Progenitor cell of endocrine pancreas (in vitro differentiated cells): ENCODE measurements around the gene USP15. TPM values are rescaled to one million over a fixed set of nuclear protein-coding genes. Genes with fewer than 3 reads are reported as not detected.

Experiments used
- DNase-seq: peaks from one replicate; pipeline ENCODE4 v3.0.0; 2021; ENCODE audit warnings: low spot score; ENCODE audit not compliant: unreplicated experiment
- H3K27ac Mint-ChIP-seq: 2 replicates; pipeline ENCODE4 v1.8.0; 2021; ENCODE audit warnings: mild to moderate bottlenecking, moderate library complexity, mixed read lengths
- H3K27me3 Mint-ChIP-seq: 2 replicates; pipeline ENCODE4 v1.8.0; 2021; ENCODE audit warnings: mixed read lengths
- H3K36me3 Mint-ChIP-seq: 2 replicates; pipeline ENCODE4 v1.8.0; 2022; ENCODE audit warnings: mixed read lengths; ENCODE audit not compliant: insufficient read depth
- H3K4me1 Mint-ChIP-seq: 2 replicates; pipeline ENCODE4 v1.8.0; 2021; ENCODE audit warnings: low read depth, mixed read lengths
- H3K4me3 Mint-ChIP-seq: 2 replicates; pipeline ENCODE4 v1.8.0; 2021; ENCODE audit warnings: low read depth, mild to moderate bottlenecking, moderate library complexity, mixed read lengths
- H3K9me3 Mint-ChIP-seq: 2 replicates; pipeline ENCODE4 v1.8.0; 2021; ENCODE audit warnings: low read depth, mixed read lengths
- total RNA-seq: library from RNA; stranded (reverse); gene quantifications from 2 replicates; pipeline ENCODE4 v1.2.1, GENCODE V29; 2021
- TF ChIP-seq, protein P1 (sequence below): fragments of 200-600 bp; sonication (generic); IDR thresholded peaks from one replicate; pipeline ENCODE4 v1.5.0; 2021; ENCODE audit warnings: antibody characterized with exemption, mild to moderate bottlenecking; ENCODE audit not compliant: unreplicated experiment

The USP15 gene
- total RNA-seq, 1 donor from 2014 or later = 43.3 TPM

DNA sequence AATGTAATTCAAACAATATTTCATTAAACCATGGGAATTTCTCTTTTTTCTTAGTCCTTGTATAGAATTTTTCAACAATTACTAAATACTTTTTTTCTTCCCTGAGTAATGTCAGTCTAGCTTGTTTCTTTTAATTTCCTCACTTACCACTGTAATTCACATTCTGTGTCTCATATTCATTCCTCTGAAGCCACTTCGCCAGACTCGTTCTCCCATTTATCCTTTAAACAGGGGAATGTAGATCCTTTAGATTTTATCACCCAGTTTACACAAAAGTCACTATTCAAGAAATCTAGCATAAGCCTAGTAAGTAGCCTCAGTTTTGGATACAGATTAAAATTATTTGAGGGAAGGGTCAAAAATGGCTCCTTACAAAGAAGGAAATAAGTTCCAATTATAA lies 6.8 kb downstream of the USP15 start:
- Mint-ChIP-seq H3K4me1 (peaks cover 14% of the 10 kb centered on the region), H3K4me3 (no peak overlapping the region), H3K9me3 (no peaks in the 10 kb centered on the region), H3K27ac (no peak overlapping the region), H3K27me3 (no peaks in the 10 kb centered on the region), H3K36me3 (no peaks in the 10 kb centered on the region)
- DNase-seq = no peak
- TF ChIP-seq, protein P1, sequence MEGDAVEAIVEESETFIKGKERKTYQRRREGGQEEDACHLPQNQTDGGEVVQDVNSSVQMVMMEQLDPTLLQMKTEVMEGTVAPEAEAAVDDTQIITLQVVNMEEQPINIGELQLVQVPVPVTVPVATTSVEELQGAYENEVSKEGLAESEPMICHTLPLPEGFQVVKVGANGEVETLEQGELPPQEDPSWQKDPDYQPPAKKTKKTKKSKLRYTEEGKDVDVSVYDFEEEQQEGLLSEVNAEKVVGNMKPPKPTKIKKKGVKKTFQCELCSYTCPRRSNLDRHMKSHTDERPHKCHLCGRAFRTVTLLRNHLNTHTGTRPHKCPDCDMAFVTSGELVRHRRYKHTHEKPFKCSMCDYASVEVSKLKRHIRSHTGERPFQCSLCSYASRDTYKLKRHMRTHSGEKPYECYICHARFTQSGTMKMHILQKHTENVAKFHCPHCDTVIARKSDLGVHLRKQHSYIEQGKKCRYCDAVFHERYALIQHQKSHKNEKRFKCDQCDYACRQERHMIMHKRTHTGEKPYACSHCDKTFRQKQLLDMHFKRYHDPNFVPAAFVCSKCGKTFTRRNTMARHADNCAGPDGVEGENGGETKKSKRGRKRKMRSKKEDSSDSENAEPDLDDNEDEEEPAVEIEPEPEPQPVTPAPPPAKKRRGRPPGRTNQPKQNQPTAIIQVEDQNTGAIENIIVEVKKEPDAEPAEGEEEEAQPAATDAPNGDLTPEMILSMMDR = no peak

- no peak overlapping the region for H3K4me3 Mint-ChIP-seq
- DNase-seq = no peak
- no peaks in the 10 kb centered on the region for H3K36me3 Mint-ChIP-seq
- H3K9me3 Mint-ChIP-seq = no peaks in the 10 kb centered on the region
- TF ChIP-seq, protein P1 = no peak
- H3K27ac Mint-ChIP-seq = no peak overlapping the region
- peaks cover 16% of the 10 kb centered on the region for H3K4me1 Mint-ChIP-seq
- no peaks in the 10 kb centered on the region for H3K27me3 Mint-ChIP-seq
Measured at GRCh38 chr12:62267480-62267879, 7.3 kb downstream of the USP15 start.

- DNase-seq = no peak
- peaks cover 23% of the 10 kb centered on the region for H3K4me1 Mint-ChIP-seq
- no peaks in the 10 kb centered on the region for H3K27me3 Mint-ChIP-seq
- TF ChIP-seq, protein P1 = no peak
- no peak overlapping the region for H3K27ac Mint-ChIP-seq
- no peaks in the 10 kb centered on the region for H3K36me3 Mint-ChIP-seq
- no peaks in the 10 kb centered on the region for H3K9me3 Mint-ChIP-seq
- H3K4me3 Mint-ChIP-seq = no peak overlapping the region
Measured at GRCh38 chr12:62268956-62269355, 8.8 kb downstream of the USP15 start.

DNA sequence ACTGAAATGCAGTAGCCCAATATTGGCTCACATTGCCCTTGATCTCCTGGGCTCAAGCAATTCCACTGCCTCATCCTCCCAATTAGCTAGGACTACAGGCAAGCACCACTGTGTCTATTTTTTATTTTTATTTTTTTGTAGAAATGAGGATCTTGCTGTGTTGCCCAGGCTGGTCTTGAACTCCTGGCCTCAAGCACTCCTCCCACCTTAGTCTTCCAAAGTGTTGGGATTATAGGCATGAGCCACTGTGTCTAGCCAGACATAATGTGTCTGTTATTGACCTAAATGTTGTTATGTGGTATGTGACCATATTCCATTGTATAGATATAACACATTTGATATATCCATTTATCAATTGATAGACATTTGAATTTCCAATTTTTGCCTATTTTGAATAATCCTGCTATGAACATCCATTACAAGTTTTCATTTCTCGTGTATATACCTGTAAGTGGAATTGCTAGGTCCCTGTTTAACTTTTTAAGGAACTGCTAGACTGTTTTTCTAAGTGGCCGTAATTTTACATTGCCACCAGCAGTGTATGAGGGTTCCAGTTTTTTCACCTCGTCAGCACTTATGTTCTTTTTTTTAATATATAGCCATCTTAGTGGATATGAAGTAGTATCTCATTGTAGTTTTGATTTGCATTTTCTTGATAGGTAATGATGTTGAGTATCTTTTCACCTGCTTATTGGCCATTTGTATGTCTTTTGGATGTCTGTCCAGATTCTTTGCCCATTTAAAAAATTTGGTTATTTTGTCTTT lies 9.4 kb downstream of the USP15 start:
- Mint-ChIP-seq H3K36me3 (no peaks in the 10 kb centered on the region), H3K4me3 (no peak overlapping the region)
- TF ChIP-seq, protein P1 = no peak

DNA sequence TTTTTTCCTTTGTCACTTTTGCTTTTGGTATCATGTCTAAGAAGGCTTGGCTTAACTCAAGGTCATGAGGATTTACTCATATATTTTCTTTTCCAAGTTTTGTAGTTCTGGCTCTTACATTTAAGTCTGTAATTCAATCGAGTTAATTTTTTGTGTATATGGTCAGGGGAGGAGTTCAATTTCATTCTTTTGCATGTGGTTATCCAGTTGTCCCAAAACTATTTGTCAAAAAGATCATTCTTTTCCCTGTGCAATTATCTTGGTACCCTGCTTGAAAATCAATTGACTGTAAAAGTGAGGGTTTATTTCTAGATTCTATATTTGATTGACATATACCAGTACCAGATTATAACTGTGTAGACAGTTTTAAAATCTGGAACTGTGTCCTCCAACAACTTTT lies 10.2 kb downstream of the USP15 start:
- no peak overlapping the region for H3K27ac Mint-ChIP-seq
- no peaks in the 10 kb centered on the region for H3K9me3 Mint-ChIP-seq
- TF ChIP-seq, protein P1 = no peak
- no peak overlapping the region for H3K4me3 Mint-ChIP-seq
- H3K4me1 Mint-ChIP-seq = peaks cover 27% of the 10 kb centered on the region
- no peaks in the 10 kb centered on the region for H3K27me3 Mint-ChIP-seq
- no peak for DNase-seq
- H3K36me3 Mint-ChIP-seq = no peaks in the 10 kb centered on the region

More for the DNA sequence above, 9.4 kb downstream of the USP15 start:
- no peaks in the 10 kb centered on the region for H3K27me3 Mint-ChIP-seq
- H3K27ac Mint-ChIP-seq = no peak overlapping the region
- no peaks in the 10 kb centered on the region for H3K9me3 Mint-ChIP-seq
- no peak for DNase-seq
- peaks cover 27% of the 10 kb centered on the region for H3K4me1 Mint-ChIP-seq
